ENCODE results near the gene TRIM38. TPM values are rescaled to one million over a fixed set of nuclear protein-coding genes. Genes with fewer than 3 reads are reported as not detected.

TRIM38 gene
- total and polyA plus RNA-seq, 4 donors: 7.2 to 18.0 (median 10.1) TPM

DNA sequence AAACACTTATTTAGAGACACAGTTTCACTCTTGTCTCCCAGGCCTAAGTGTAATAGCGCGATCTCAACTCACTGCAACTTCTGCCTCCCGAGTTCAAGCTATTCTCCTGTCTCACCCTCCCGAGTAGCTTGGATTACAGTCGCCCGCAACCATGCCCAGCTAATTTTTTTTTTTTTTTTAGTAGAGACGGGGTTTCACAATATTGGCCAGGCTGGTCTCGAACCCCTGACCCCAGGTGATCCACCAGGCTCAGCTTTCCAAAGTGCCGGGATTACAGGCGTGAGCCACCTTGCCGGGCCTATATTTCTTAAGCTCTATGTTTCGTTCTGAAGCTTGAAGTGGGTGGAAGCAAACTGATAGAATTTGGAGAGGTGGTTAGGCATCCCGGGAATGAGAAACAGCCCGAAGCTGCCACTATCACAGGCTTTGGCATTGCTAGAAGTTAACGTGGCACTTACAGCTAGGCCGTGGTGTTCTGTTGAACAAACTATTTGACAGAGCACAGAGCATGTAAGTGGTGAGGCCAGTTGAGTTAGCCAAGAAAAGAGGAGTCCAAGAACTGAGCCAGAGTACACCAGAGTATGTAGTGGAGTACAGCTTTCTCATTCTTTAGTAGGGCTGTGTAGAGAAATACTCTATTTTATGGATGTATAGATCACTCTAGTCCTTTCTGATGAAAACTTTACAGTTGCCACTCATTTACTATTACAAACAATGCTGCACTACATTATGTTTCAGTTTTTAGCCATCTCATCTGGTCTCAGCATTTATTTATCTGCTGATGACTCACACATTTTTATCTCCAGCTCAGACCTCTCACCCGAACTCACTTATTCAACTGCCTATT is 62.7 kb downstream of the TRIM38 start:
- TF ChIP-seq, protein P1, sequence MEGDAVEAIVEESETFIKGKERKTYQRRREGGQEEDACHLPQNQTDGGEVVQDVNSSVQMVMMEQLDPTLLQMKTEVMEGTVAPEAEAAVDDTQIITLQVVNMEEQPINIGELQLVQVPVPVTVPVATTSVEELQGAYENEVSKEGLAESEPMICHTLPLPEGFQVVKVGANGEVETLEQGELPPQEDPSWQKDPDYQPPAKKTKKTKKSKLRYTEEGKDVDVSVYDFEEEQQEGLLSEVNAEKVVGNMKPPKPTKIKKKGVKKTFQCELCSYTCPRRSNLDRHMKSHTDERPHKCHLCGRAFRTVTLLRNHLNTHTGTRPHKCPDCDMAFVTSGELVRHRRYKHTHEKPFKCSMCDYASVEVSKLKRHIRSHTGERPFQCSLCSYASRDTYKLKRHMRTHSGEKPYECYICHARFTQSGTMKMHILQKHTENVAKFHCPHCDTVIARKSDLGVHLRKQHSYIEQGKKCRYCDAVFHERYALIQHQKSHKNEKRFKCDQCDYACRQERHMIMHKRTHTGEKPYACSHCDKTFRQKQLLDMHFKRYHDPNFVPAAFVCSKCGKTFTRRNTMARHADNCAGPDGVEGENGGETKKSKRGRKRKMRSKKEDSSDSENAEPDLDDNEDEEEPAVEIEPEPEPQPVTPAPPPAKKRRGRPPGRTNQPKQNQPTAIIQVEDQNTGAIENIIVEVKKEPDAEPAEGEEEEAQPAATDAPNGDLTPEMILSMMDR (IDR thresholded peaks at IDR 0.05; ENCODE audit: control extremely low read depth, extremely low read depth): no peak
- Histone ChIP-seq H3K9me3 (ENCODE audit: control insufficient read depth in 4 of 4, insufficient read depth in 3 of 4, low read length in 3 of 4) (no peaks in the 10 kb centered on the region), H3K4me3 (no peak overlapping the region), H3K36me3 (ENCODE audit: control insufficient read depth in 4 of 4, insufficient read depth in 4 of 4, low read length in 4 of 4) (no peaks in the 10 kb centered on the region), H3K27me3 (ENCODE audit: control insufficient read depth in 3 of 3, insufficient read depth in 3 of 3, low read length in 2 of 3) (no peaks in the 10 kb centered on the region), H3K9ac (ENCODE audit: insufficient read depth in 1 of 2, low read length in 2 of 2) (peak overlapping the region in 1 of 2 donors; percentile 94), H3K4me1 (ENCODE audit: control insufficient read depth in 5 of 5, insufficient read depth in 5 of 5, low read length in 5 of 5) (peaks cover 0 to 34% (median 5%) of the 10 kb centered on the region in 5 donors), H3K27ac (ENCODE audit: low read depth in 1 of 2, low read length in 1 of 2) (peak overlapping the region; percentile 56 to 91)
- peak; percentile 35 to 58 (median 56) for DNase-seq
- 74 to 86% methylated on average over 17 of the region's 17 CpGs for WGBS, 2 donors
- ATAC-seq (ENCODE audit: insufficient read depth, low FRiP score): no peak

DNA sequence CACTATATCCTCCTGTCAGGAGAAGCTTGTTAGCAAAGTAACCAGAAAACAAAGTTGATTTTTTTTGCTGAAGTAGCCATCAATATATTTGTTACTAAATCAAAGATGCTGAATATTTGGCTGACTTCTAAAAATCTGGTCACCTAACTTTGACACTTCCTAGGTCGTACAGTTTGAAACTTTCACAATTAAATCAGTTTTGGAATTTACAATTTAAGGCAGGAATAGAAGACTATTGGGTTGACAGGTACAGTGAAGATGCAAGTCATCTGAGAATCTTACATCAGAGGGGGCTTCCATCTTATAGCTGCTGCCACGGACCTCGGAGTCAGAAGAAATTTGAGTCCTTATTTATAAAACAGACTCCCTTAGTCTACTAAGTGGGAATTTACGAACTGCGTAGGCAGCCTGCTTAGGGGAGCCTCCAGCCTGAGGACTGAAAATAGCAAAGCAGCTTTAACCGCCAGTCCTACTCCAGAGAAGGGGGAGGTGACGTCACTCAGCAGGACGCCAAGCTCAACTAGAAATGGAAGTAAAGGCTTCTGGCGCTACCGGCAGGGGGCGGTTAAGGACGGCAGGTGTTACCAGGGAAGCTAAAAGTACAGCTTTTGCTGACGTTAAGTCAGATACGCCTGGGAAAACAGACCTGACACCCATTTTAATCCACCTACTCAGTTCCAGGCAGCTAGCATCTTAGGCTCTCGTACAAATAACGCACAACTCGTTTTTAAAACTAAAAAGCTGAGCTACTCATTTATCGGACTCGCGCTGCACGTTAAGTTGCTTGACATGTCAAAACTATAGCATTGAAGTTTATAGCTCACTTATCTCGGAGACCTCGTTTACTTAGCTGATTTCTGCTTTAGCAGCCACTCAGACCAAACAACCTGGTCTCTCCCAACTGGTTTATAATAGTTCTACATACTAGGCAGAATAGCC is 63.6 kb downstream of the TRIM38 start:
- H3K4me3 ChIP-seq: peak overlapping the region; percentile 58
- peak overlapping the region; percentile 82 to 94 for H3K9ac ChIP-seq (ENCODE audit: insufficient read depth in 1 of 2, low read length in 2 of 2)
- no peaks in the 10 kb centered on the region for H3K9me3 ChIP-seq (ENCODE audit: control insufficient read depth in 4 of 4, insufficient read depth in 3 of 4, low read length in 3 of 4)
- DNase-seq (peak; percentile 96 to 98 (median 98)), ATAC-seq (ENCODE audit: insufficient read depth, low FRiP score) (peak; percentile 44)
- TF ChIP-seq, protein P1 (IDR thresholded peaks at IDR 0.05; ENCODE audit: control extremely low read depth, extremely low read depth): peak; percentile 87
- peak overlapping the region; percentile 91 to 96 for H3K27ac ChIP-seq (ENCODE audit: low read depth in 1 of 2, low read length in 1 of 2)
- WGBS, 2 donors: 1% methylated on average over 23 of the region's 23 CpGs
- H3K4me1 ChIP-seq (ENCODE audit: control insufficient read depth in 5 of 5, insufficient read depth in 5 of 5, low read length in 5 of 5): peaks cover 0 to 29% (median 5%) of the 10 kb centered on the region in 5 donors
- H3K36me3 ChIP-seq (ENCODE audit: control insufficient read depth in 4 of 4, insufficient read depth in 4 of 4, low read length in 4 of 4): no peaks in the 10 kb centered on the region
- no peaks in the 10 kb centered on the region for H3K27me3 ChIP-seq (ENCODE audit: control insufficient read depth in 3 of 3, insufficient read depth in 3 of 3, low read length in 2 of 3)

DNA sequence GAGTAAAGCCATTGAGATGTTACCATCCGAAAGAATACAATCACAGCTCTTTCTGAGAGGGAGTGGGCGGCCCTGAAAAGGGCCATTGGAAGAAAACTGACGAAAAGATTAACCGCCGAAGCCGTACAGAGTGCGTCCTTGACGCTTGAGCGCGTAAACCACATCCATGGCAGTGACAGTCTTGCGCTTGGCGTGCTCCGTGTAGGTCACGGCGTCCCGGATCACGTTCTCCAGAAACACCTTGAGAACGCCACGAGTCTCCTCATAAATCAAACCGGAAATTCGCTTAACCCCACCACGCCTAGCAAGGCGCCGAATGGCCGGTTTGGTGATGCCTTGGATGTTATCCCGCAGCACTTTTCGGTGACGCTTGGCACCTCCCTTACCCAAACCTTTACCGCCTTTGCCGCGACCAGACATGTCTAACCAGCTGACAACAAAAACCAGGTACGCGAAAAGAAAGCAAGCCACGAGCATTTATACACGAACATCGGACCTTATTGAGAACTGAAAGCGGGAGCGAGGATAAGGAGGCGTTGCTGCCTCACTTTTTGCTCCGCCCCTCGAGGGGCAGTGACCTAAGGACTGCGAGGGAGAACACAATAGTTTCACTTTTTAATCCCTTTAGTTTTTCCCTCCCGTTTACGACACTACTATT is 64.4 kb downstream of the TRIM38 start:
- peak; percentile 96 to 99 (median 99) for DNase-seq
- peak overlapping the region; percentile 82 to 94 for H3K9ac ChIP-seq (ENCODE audit: insufficient read depth in 1 of 2, low read length in 2 of 2)

More for the DNA sequence above, 64.4 kb downstream of the TRIM38 start:
- H3K4me3 ChIP-seq: peak overlapping the region; percentile 58
- TF ChIP-seq, protein P1 (IDR thresholded peaks at IDR 0.05; ENCODE audit: control extremely low read depth, extremely low read depth): no peak
- peaks cover 0 to 34% (median 8%) of the 10 kb centered on the region in 5 donors for H3K4me1 ChIP-seq (ENCODE audit: control insufficient read depth in 5 of 5, insufficient read depth in 5 of 5, low read length in 5 of 5)
- 0% methylated on average over 44 of the region's 44 CpGs for WGBS, 2 donors
- no peaks in the 10 kb centered on the region for H3K9me3 ChIP-seq (ENCODE audit: control insufficient read depth in 4 of 4, insufficient read depth in 3 of 4, low read length in 3 of 4)
- H3K27me3 ChIP-seq (ENCODE audit: control insufficient read depth in 3 of 3, insufficient read depth in 3 of 3, low read length in 2 of 3): no peaks in the 10 kb centered on the region
- peak overlapping the region; percentile 91 to 96 for H3K27ac ChIP-seq (ENCODE audit: low read depth in 1 of 2, low read length in 1 of 2)
- H3K36me3 ChIP-seq (ENCODE audit: control insufficient read depth in 4 of 4, insufficient read depth in 4 of 4, low read length in 4 of 4): no peaks in the 10 kb centered on the region
- peak; percentile 85 for ATAC-seq (ENCODE audit: insufficient read depth, low FRiP score)
